Ecto neural progenitor cell (in vitro differentiated cells): ENCODE results near the gene GIGYF1.

Source experiments
- DNase-seq: peaks from one replicate; pipeline ENCODE4 v3.0.0-alpha.2; 2018; ENCODE audit warnings: low spot score

Gene GIGYF1

GRCh38 chr7:100683659-100684533, 10.2 kb downstream of the GIGYF1 start:
- no peak for DNase-seq

- DNase-seq: no peak
Observed at GRCh38 chr7:100682991-100683658, 10.9 kb downstream of the GIGYF1 start.

DNA sequence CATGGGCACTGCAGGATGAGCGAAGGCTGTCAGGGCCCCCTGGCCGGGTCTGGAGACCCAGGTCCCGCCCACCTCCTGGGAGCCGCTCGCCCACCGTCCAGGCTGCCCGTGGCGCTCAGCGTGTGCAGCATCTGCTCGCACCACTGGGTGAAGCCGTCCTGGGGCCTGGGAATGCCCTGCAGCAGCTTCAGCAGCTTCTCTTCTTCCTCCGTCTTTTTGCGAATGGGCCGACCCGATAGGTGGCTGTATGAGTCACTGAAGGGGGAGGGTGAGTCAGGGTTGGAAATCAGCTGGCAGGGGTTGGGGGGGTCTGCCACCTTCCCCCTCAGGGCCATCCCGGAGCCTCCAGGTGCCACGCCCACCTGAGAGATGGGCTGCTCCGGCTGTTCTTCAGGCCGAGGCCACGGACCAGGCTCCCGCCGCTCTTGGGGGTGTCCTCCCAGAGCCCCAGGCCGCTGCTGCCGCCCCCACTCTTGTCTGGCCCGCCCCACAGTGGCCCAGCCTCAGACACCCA, 11.8 kb downstream of the GIGYF1 start:
- no peak for DNase-seq

- DNase-seq: no peak
Observed at GRCh38 chr7:100681491-100682227, 12.4 kb downstream of the GIGYF1 start.

DNA sequence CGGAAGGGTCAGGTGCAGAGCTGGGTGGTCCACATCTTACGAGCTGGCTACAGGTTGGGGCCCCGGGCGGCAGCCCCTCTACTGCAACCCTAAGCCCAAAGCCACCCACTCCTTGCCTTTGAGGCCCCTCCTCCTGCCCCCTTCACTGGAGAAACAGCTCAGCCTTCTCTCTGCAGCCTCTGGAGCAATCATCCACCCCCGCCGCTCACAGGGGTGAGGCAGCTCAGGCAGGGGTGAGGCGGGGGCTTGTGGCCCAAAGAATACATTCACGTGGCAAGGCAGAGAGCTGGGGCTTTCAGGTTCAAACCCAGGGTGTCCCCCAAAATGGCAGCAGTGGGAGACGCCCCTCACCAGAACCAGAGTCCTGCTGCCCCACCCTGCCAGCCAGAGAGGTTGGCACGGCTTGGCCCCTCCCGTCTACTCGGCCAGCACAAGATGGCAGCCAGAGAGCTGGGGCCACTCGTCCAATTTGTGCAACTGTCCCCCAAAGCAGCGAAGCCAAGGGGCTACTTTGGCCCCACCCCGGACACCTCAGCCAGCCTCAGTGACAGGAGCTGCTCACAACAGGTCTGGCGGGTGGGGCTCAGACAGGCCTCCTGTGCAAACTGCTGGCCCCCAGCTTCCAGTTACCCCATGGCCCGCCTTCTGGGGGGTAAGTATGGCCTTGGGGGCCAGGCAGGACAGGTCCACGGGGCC, 13.3 kb downstream of the GIGYF1 start:
- no peak for DNase-seq

GRCh38 chr7:100679927-100680575, 14.0 kb downstream of the GIGYF1 start:
- no peak for DNase-seq

- no peak for DNase-seq
Observed at GRCh38 chr7:100679129-100679926, 14.7 kb downstream of the GIGYF1 start.

DNA sequence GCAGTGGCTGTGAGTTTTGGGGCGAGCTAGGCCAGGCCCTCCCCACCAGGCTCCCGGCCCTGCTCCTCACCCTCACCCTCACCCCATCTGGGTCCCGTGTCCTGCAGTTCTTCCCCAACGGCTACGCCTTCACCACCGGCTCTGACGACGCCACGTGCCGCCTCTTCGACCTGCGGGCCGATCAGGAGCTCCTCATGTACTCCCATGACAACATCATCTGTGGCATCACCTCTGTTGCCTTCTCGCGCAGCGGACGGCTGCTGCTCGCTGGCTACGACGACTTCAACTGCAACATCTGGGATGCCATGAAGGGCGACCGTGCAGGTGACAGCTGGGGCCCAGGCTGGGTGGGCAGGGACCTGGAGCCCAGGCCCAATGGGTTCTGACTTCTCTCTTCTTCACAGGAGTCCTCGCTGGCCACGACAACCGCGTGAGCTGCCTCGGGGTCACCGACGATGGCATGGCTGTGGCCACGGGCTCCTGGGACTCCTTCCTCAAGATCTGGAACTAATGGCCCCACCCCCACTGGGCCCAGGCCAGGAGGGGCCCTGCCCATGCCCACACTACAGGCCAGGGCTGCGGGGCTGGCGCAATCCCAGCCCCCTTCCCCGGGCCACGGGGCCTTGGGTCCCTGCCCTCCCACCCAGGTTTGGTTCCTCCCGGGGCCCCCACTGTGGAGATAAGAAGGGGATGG, 15.6 kb downstream of the GIGYF1 start:
- DNase-seq: no peak

GRCh38 chr7:100677308-100678267, 16.5 kb downstream of the GIGYF1 start:
- DNase-seq: no peak

GRCh38 chr7:100676501-100677306, 17.3 kb downstream of the GIGYF1 start:
- DNase-seq: no peak

- DNase-seq: peak; percentile 88
Observed at GRCh38 chr7:100675581-100676350, 18.3 kb downstream of the GIGYF1 start.

GRCh38 chr7:100675105-100675451, 19.0 kb downstream of the GIGYF1 start:
- DNase-seq: no peak

- DNase-seq: peak; percentile 70
Observed at GRCh38 chr7:100674411-100675104, 19.5 kb downstream of the GIGYF1 start.

GRCh38 chr7:100673942-100674410, 20.1 kb downstream of the GIGYF1 start:
- peak; percentile 63 for DNase-seq

- DNase-seq: peak; percentile 99
Observed at GRCh38 chr7:100673302-100673941, 20.6 kb downstream of the GIGYF1 start, which contains the start of gene GNB2. Gene GNB2 (plus strand): TSS chr7:100673740. CDS start chr7:100676266, 2,526 bp downstream.
